Measurements from ENCODE around the gene SLC35G3. TPM values are rescaled to one million over a fixed set of nuclear protein-coding genes. Genes with fewer than 3 reads are reported as not detected.
"Not testable (repeated sequence)": the region's sequence is repeated elsewhere in the genome, so short reads cannot be mapped to it uniquely, and the experiment has no call there.

The SLC35G3 gene
- total and polyA plus RNA-seq, 9 donors, result not detected

GRCh38 chr17:35212668-35213067 is 18.5 kb upstream of the SLC35G3 start:
- no peak for TF ChIP-seq POLR2A (IDR thresholded peaks at IDR 0.05)
- TF ChIP-seq CTCF (IDR thresholded peaks at IDR 0.05), result no peak
- TF ChIP-seq EP300 (IDR thresholded peaks at IDR 0.05), result no peak
- no peak for DNase-seq
- intact Hi-C loops (cut with DNase I), result no loop called here
- H3K27me3 ChIP-seq, result no peaks in the 10 kb centered on the region
- 78 to 85% (median 80%) methylated on average over 4 of the region's 4 CpGs for WGBS, 3 donors
- H3K27ac ChIP-seq, result no peak overlapping the region
- no peaks in the 10 kb centered on the region for H3K4me1 ChIP-seq (ENCODE audit: insufficient read depth)
- no peak overlapping the region for H3K4me3 ChIP-seq
- no peaks in the 10 kb centered on the region for H3K9me3 ChIP-seq
- no peaks in the 10 kb centered on the region for H3K36me3 ChIP-seq

- TF ChIP-seq POLR2A (IDR thresholded peaks at IDR 0.05), result no peak
- no peak for TF ChIP-seq EP300 (IDR thresholded peaks at IDR 0.05)
- TF ChIP-seq CTCF (IDR thresholded peaks at IDR 0.05), result no peak
- Histone ChIP-seq H3K4me1 (ENCODE audit: insufficient read depth) (no peaks in the 10 kb centered on the region), H3K27ac (no peak overlapping the region), H3K36me3 (no peaks in the 10 kb centered on the region), H3K27me3 (no peaks in the 10 kb centered on the region), H3K4me3 (no peak overlapping the region), H3K9me3 (no peaks in the 10 kb centered on the region)
- no peak for DNase-seq
- intact Hi-C loops (cut with DNase I), result no loop called here
- 87 to 90% (median 88%) methylated on average over 7 of the region's 7 CpGs for WGBS, 3 donors
Measured at GRCh38 chr17:35210741-35211140, 16.5 kb upstream of the SLC35G3 start.

GRCh38 chr17:35202582-35202981 is 8.4 kb upstream of the SLC35G3 start:
- H3K36me3 ChIP-seq; DNase-seq; H3K4me3 ChIP-seq; H3K4me1 ChIP-seq (ENCODE audit: insufficient read depth); H3K27ac ChIP-seq; H3K27me3 ChIP-seq; H3K9me3 ChIP-seq; intact Hi-C loops (cut with DNase I): not testable (repeated sequence)
- 69 to 78% (median 71%) methylated on average over 2 of the region's 2 CpGs for WGBS, 3 donors

GRCh38 chr17:35195062-35195461 is 869 bp upstream of the SLC35G3 start:
- H3K27me3 ChIP-seq; DNase-seq; H3K9me3 ChIP-seq; H3K4me1 ChIP-seq (ENCODE audit: insufficient read depth); H3K36me3 ChIP-seq; intact Hi-C loops (cut with DNase I); H3K4me3 ChIP-seq; H3K27ac ChIP-seq: not testable (repeated sequence)
- WGBS, 3 donors, result 59 to 95% (median 91%) methylated on average over 3 to 31 of the region's 31 CpGs

- no peaks in the 10 kb centered on the region for H3K36me3 ChIP-seq
- intact Hi-C loops (cut with DNase I), result no loop called here
- TF ChIP-seq CTCF (IDR thresholded peaks at IDR 0.05), result no peak
- no peak for TF ChIP-seq POLR2A (IDR thresholded peaks at IDR 0.05)
- no peak for TF ChIP-seq EP300 (IDR thresholded peaks at IDR 0.05)
- no peak overlapping the region for H3K4me3 ChIP-seq
- H3K4me1 ChIP-seq (ENCODE audit: insufficient read depth), result no peaks in the 10 kb centered on the region
- no peaks in the 10 kb centered on the region for H3K27me3 ChIP-seq
- no peak overlapping the region for H3K27ac ChIP-seq
- no peaks in the 10 kb centered on the region for H3K9me3 ChIP-seq
- 75 to 80% (median 77%) methylated on average over 8 of the region's 8 CpGs for WGBS, 3 donors
- no peak for DNase-seq
Measured at GRCh38 chr17:35192708-35193107, 1.5 kb downstream of the SLC35G3 start.
